Measurements from ENCODE around the gene CITED4.

Gene CITED4

GRCh38 chr1:40815420-40815819 is 46.7 kb downstream of the CITED4 start:
- TF ChIP-seq CTCF (IDR thresholded peaks at IDR 0.05; ENCODE audit: low read depth, low read length), result no peak
- no peak for DNase-seq (ENCODE audit: extremely low read depth, low read depth)

Measured in AG09319 (cell line).